Testis (tissue), 3 donors: ENCODE measurements around the gene N4BP2. TPM values are rescaled to one million over a fixed set of nuclear protein-coding genes. Genes with fewer than 3 reads are reported as not detected.

ENCODE experiments used
- DNase-seq: peaks from one replicate; pipeline ENCODE4 v3.0.0-alpha.2; 2019
- H3K27ac ChIP-seq, 2 donors: fragments of 200-600 bp; sonication (generic); one replicate each; pipeline ENCODE4 v1.5.1; 2019
- H3K27me3 ChIP-seq: fragments of 200-600 bp; sonication (generic); one replicate; pipeline ENCODE4 v1.5.1; 2019
- H3K36me3 ChIP-seq: fragments of 200-600 bp; sonication (generic); one replicate; pipeline ENCODE4 v1.5.1; 2017; ENCODE audit warnings: low read depth; ENCODE audit errors: missing control alignments
- H3K4me1 ChIP-seq: fragments of 200-600 bp; sonication (generic); one replicate; pipeline ENCODE4 v1.5.1; 2019
- H3K4me3 ChIP-seq, 2 donors: fragments of 200-600 bp; sonication (generic); one replicate each; pipeline ENCODE4 v1.5.1; 2017 to 2019
- H3K9me3 ChIP-seq: fragments of 200-600 bp; sonication (generic); one replicate; pipeline ENCODE4 v1.5.1; 2017
- CTCF ChIP-seq, 3 experiments: fragments of 450-650 bp in 2 of 3; fragments of 200-600 bp in 1 of 3; sonication (generic) in 1 of 3; IDR thresholded peaks; one replicate each; pipeline ENCODE4 v1.5.1; 2016 to 2019; ENCODE audit warnings: antibody characterized with exemption in 3 of 3, mild to moderate bottlenecking in 2 of 3, moderate library complexity in 1 of 3
- POLR2A ChIP-seq: fragments of 450-650 bp; IDR thresholded peaks from one replicate; pipeline ENCODE4 v1.6.1; 2017; ENCODE audit warnings: antibody characterized with exemption, mild to moderate bottlenecking, moderate library complexity
- WGBS, 2 donors: methylation state at CpG; one replicate each; pipeline ENCODE4 v1.1.5; 2018; 5-methylcytosine and 5-hydroxymethylcytosine counted together
- intact Hi-C: fragments of 100-400 bp; cut with DNase I; formaldehyde crosslinking; loops from one replicate; pipeline ENCODE4 v1.15.1; 2023; ENCODE audit warnings: low total_unique reads
- polyA plus RNA-seq: library from polyadenylated mRNA; stranded (reverse); fragments of 350-450 nt; fragmentation: Illumina TruSeq; extraction: RNeasy Lipid Tissue Mini Kit (QIAGEN cat#74804); gene quantifications from one replicate; pipeline ENCODE4 v1.2.3, GENCODE V29; 2014; ENCODE audit warnings: low read depth, low replicate concordance; ENCODE audit not compliant: insufficient read depth
- total RNA-seq, 2 donors: library from RNA; depleted of rRNA; stranded (reverse); fragments of >200 nt; gene quantifications; one replicate each; pipeline ENCODE4 v1.2.3, GENCODE V29; 2016

The N4BP2 gene
- total and polyA plus RNA-seq, 3 donors from 2014 or later: 3.9 to 14.6 (median 8.5) TPM

GRCh38 chr4:40046311-40046980 is 10.2 kb upstream of the N4BP2 start:
- no peak overlapping the region for H3K27ac ChIP-seq
- 68 to 74% methylated on average over 8 of the region's 8 CpGs for WGBS, 2 donors
- no peak for TF ChIP-seq POLR2A
- TF ChIP-seq CTCF (IDR thresholded peaks at IDR 0.05): no peak
- H3K36me3 ChIP-seq: no peaks in the 10 kb centered on the region
- no peak for DNase-seq
- no peaks in the 10 kb centered on the region for H3K4me1 ChIP-seq
- intact Hi-C loops: loop anchor here (10.0 kb wide), 1 partner anchor 188 kb away; no protein-coding TSS in a partner anchor
- H3K4me3 ChIP-seq: no peak overlapping the region
- H3K27me3 ChIP-seq: no peaks in the 10 kb centered on the region
- no peaks in the 10 kb centered on the region for H3K9me3 ChIP-seq

DNA sequence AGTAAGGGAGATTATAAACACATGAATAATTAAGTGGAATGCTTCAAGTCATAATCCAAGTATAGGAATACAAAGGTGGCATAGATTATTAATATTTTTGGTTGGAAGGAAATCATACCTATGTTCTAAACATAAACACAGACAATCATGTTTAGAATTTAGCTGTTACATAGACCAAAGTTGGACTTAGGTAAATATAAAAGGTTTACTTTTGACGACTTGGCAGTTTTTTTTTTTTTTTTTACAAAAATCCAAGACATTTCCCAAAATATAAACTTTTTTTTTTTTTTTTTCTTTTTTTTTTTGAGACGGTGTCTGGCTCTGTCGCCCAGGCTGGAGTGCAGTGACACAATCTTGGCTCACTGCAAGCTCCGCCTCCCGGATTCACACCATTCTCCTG is 3.5 kb upstream of the N4BP2 start:
- intact Hi-C loops: no loop called here
- 59 to 87% methylated on average over 5 of the region's 5 CpGs for WGBS, 2 donors
- TF ChIP-seq CTCF (IDR thresholded peaks at IDR 0.05) (no peak), POLR2A (no peak)
- no peak overlapping the region for H3K27ac ChIP-seq
- no peaks in the 10 kb centered on the region for H3K36me3 ChIP-seq
- peaks cover 6% of the 10 kb centered on the region for H3K4me1 ChIP-seq
- no peaks in the 10 kb centered on the region for H3K9me3 ChIP-seq
- H3K4me3 ChIP-seq: no peak overlapping the region
- no peak for DNase-seq
- H3K27me3 ChIP-seq: no peaks in the 10 kb centered on the region

GRCh38 chr4:40055511-40055862 is 1.2 kb upstream of the N4BP2 start:
- 1 to 6% methylated on average over 5 of the region's 5 CpGs for WGBS, 2 donors
- TF ChIP-seq POLR2A (no peak), CTCF (IDR thresholded peaks at IDR 0.05) (no peak)
- no peaks in the 10 kb centered on the region for H3K36me3 ChIP-seq
- no peaks in the 10 kb centered on the region for H3K9me3 ChIP-seq
- no peaks in the 10 kb centered on the region for H3K27me3 ChIP-seq
- H3K4me3 ChIP-seq: peak overlapping the region; percentile 90 to 96
- H3K27ac ChIP-seq: peak overlapping the region; percentile 99 to 100
- H3K4me1 ChIP-seq: peaks cover 6% of the 10 kb centered on the region
- intact Hi-C loops: no loop called here
- DNase-seq: no peak

DNA sequence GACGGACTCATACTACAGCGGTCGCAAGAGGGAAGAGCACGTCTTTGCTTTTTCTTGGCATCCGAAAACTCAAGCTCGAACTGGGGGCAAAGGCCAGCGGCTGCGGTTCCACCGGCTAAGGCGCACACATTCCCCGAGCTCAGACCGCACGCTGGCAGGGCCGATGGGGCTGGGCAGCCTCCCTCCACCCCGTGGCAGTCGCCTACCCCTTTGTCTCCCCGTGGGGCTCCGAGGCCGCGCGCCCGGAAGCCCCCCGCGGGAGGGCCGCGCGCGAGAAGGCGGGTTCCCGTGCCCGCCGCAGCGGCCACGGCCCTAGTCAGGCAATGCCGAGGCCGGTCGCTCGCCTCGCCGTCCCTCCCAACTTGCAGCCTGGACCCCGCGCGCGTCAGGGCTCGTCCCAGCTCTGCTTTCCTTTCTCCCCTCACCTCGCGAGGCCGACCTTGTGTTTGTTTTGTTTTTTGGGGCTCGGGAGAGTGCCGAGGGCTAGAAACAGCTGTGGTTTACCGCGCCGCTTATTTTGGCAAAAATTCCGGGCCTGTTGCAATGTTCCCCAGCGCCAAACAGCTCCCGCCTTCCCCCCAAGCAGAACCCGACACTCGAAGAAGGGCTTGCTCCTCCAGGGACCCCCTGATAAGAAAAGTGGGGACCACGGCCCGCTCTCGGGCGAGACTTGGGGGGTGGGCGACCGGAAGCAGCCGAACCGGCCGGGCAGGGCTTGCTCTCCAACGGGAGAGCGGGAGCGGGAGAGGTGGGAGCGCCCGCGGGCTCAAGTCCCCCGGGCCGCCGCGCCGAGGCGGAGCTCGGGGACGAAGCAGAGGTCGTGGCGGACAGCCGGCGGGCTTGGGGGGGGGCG is 561 bp upstream of the N4BP2 start:
- H3K27me3 ChIP-seq: no peaks in the 10 kb centered on the region
- DNase-seq: peak; percentile 71
- H3K4me3 ChIP-seq: peak overlapping the region; percentile 90 to 96
- peaks cover 6% of the 10 kb centered on the region for H3K4me1 ChIP-seq
- H3K36me3 ChIP-seq: no peaks in the 10 kb centered on the region
- peak overlapping the region; percentile 99 to 100 for H3K27ac ChIP-seq
- intact Hi-C loops: no loop called here
- H3K9me3 ChIP-seq: no peaks in the 10 kb centered on the region
- WGBS, 2 donors: 0 to 1% methylated on average over 28 to 79 of the region's 86 CpGs
- no peak for TF ChIP-seq POLR2A
- no peak for TF ChIP-seq CTCF (IDR thresholded peaks at IDR 0.05)
